ENCODE data around the gene EDRF1.

DNA sequence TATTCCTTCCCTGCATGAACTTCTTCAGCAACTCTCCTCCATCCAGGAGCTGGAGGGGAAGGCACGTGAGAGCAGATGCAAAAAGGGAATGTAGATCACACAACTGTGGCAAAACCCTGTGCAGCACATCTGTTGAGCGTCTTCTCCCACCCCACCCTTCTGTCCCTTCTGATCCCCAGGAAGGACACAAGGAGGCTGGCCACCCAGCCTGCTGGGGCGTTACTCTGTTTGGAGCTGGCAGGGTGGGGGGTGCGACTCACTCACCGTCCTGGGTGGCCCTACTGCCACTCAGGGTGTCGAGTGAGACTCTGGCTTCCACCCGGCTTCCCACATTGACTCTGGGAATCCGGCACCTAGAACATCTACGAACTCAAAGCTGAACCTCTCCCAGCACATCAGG is 66.3 kb downstream of the EDRF1 start:
- TF ChIP-seq CSDC2 (CRISPR knock-in tag; IDR thresholded peaks at IDR 0.05) = no peak
- TF ChIP-seq RARB (CRISPR knock-in tag; IDR thresholded peaks at IDR 0.05) = no peak
- no peak for TF ChIP-seq BACH2 (CRISPR knock-in tag; IDR thresholded peaks at IDR 0.05; ENCODE audit: borderline replicate concordance)
- TF ChIP-seq, protein P1, sequence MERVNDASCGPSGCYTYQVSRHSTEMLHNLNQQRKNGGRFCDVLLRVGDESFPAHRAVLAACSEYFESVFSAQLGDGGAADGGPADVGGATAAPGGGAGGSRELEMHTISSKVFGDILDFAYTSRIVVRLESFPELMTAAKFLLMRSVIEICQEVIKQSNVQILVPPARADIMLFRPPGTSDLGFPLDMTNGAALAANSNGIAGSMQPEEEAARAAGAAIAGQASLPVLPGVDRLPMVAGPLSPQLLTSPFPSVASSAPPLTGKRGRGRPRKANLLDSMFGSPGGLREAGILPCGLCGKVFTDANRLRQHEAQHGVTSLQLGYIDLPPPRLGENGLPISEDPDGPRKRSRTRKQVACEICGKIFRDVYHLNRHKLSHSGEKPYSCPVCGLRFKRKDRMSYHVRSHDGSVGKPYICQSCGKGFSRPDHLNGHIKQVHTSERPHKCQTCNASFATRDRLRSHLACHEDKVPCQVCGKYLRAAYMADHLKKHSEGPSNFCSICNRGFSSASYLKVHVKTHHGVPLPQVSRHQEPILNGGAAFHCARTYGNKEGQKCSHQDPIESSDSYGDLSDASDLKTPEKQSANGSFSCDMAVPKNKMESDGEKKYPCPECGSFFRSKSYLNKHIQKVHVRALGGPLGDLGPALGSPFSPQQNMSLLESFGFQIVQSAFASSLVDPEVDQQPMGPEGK (CRISPR knock-in tag; IDR thresholded peaks at IDR 0.05; ENCODE audit: borderline replicate concordance) = no peak
- no peak for TF ChIP-seq PPARA (CRISPR knock-in tag; IDR thresholded peaks at IDR 0.05; ENCODE audit: borderline replicate concordance)
- no peak for TF ChIP-seq ZFP3 (CRISPR knock-in tag; IDR thresholded peaks at IDR 0.05)
